ENCODE results near the gene POLR3C. TPM values are rescaled to one million over a fixed set of nuclear protein-coding genes. Genes with fewer than 3 reads are reported as not detected.

POLR3C gene
- total RNA-seq, 2 donors from 2014 or later, result 16.0 to 19.5 TPM

- H3K27ac ChIP-seq, result peak overlapping the region; percentile 76 to 82
- peaks cover 0 to 14% of the 10 kb centered on the region in 2 donors for H3K4me1 ChIP-seq
- peaks cover 52% of the 10 kb centered on the region for H3K36me3 ChIP-seq
- peak; percentile 23 to 57 for TF ChIP-seq CTCF (IDR thresholded peaks at IDR 0.05)
- DNase-seq (ENCODE audit: low spot score), result no peak
- H3K4me3 ChIP-seq, result peak overlapping the region; percentile 52 to 59
- no peaks in the 10 kb centered on the region for H3K9me3 ChIP-seq
- H3K27me3 ChIP-seq, result no peaks in the 10 kb centered on the region
These were observed 22.2 kb downstream of the POLR3C start for GRCh38 chr1:145846201-145846612.

DNA sequence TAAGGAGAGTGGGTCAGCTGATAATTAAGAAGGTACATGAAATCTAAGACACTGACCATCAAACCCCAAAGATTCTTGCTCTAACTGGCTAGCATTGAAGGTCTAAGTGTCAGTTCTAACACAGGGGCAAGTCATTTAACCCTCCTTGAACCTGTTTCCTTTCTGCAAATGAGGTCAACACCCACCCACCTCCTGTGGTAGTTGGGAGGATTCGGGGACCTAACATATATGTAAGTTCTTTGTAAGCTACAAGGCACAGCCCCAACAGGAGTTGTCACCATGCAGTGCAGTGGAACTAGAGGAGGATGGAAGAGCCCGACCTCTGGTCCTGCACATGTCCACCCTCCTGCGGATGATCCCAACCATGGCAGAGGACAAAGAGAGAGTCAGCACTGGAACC is 23.8 kb downstream of the POLR3C start:
- no peak overlapping the region for H3K27ac ChIP-seq
- H3K27me3 ChIP-seq, result no peaks in the 10 kb centered on the region
- DNase-seq (ENCODE audit: low spot score), result no peak
- H3K36me3 ChIP-seq, result peaks cover 50% of the 10 kb centered on the region
- peaks cover 0 to 14% of the 10 kb centered on the region in 2 donors for H3K4me1 ChIP-seq
- no peaks in the 10 kb centered on the region for H3K9me3 ChIP-seq
- no peak overlapping the region for H3K4me3 ChIP-seq
- TF ChIP-seq CTCF (IDR thresholded peaks at IDR 0.05), result no peak

GRCh38 chr1:145849356-145850160 is 25.6 kb downstream of the POLR3C start:
- H3K36me3 ChIP-seq, result peaks cover 61% of the 10 kb centered on the region
- H3K4me3 ChIP-seq, result no peak overlapping the region
- peaks cover 0 to 13% of the 10 kb centered on the region in 2 donors for H3K4me1 ChIP-seq
- peak in 1 of 2 donors; percentile 18 for TF ChIP-seq CTCF (IDR thresholded peaks at IDR 0.05)
- H3K9me3 ChIP-seq, result no peaks in the 10 kb centered on the region
- H3K27ac ChIP-seq, result no peak overlapping the region
- DNase-seq (ENCODE audit: low spot score), result no peak
- no peaks in the 10 kb centered on the region for H3K27me3 ChIP-seq

DNA sequence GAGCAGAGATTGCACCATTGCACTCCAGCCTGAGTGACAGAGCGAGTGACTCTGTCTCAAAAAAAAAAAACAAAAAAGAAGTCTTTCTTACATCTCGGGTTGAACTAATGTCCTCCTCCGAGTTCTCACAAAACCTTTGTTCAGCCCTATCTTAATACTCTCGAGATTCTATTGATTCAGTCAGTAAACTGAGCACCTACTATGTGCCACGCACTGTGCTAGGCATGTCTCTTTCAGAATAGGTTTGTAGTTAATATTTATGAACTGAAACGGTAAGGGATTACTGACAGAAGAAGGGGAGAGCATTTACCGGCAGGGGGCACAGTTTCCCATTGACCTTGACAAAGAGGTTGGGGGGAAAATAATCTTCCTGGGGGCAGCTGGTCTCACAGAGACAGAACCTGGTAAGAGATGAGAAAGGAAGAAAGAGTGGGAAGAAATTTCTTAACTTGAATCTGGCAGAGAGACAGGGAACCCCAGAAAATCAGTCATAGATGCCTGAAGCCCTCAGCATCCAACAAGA is 31.5 kb downstream of the POLR3C start:
- H3K9me3 ChIP-seq, result no peaks in the 10 kb centered on the region
- H3K4me3 ChIP-seq, result no peak overlapping the region
- no peak overlapping the region for H3K27ac ChIP-seq
- peaks cover 0 to 19% of the 10 kb centered on the region in 2 donors for H3K4me1 ChIP-seq
- H3K36me3 ChIP-seq, result peaks cover 59% of the 10 kb centered on the region
- H3K27me3 ChIP-seq, result no peaks in the 10 kb centered on the region
- no peak for TF ChIP-seq CTCF (IDR thresholded peaks at IDR 0.05)
- no peak for DNase-seq (ENCODE audit: low spot score)

DNA sequence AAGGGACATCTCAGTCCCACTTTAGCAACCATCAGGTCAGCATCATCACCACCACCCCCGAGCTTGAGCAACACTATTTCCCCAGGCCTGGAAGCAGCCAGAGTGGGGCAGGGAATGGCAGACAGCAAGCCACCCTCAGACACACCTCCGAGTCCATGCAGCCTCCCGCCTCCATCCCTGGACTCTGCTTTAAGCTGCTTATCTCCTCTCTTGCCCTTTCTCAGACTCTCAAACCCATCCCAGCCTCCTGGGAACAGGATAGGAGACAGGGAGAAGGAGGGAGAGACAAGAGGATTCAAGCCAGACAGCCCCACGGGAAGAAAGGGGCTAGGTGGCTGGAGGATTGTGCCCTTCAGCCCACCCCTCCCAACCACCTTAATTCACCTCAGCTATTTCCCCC is 33.2 kb downstream of the POLR3C start:
- Histone ChIP-seq H3K36me3 (peaks cover 45% of the 10 kb centered on the region), H3K4me1 (peaks cover 0 to 19% of the 10 kb centered on the region in 2 donors), H3K27ac (no peak overlapping the region), H3K4me3 (no peak overlapping the region), H3K27me3 (no peaks in the 10 kb centered on the region), H3K9me3 (no peaks in the 10 kb centered on the region)
- DNase-seq (ENCODE audit: low spot score), result no peak
- no peak for TF ChIP-seq CTCF (IDR thresholded peaks at IDR 0.05)

Measured in right atrium auricular region (tissue), 2 donors.